GM18873 (cell line): ENCODE measurements around the gene UNC13D.
"Not testable (repeated sequence)": the region's sequence is repeated elsewhere in the genome, so short reads cannot be mapped to it uniquely, and the experiment has no call there.

ENCODE experiments used
- ATAC-seq: cut with Tn5 transposase; IDR thresholded peaks from one replicate; pipeline ENCODE4 v1.9.1; 2021; ENCODE audit warnings: mild to moderate bottlenecking, moderate library complexity, moderate number of reproducible peaks; ENCODE audit not compliant: unreplicated experiment, low FRiP score

Gene UNC13D

GRCh38 chr17:75822800-75823166, 21.4 kb downstream of the UNC13D start:
- no peak for ATAC-seq

- no peak for ATAC-seq
Observed at GRCh38 chr17:75822119-75822799, 21.9 kb downstream of the UNC13D start.

GRCh38 chr17:75821552-75821951, 22.7 kb downstream of the UNC13D start:
- no peak for ATAC-seq

GRCh38 chr17:75820094-75821080, 23.8 kb downstream of the UNC13D start:
- ATAC-seq = no peak

GRCh38 chr17:75819678-75820077, 24.5 kb downstream of the UNC13D start:
- ATAC-seq = no peak

- ATAC-seq = no peak
Observed at GRCh38 chr17:75819116-75819515, 25.1 kb downstream of the UNC13D start.

GRCh38 chr17:75818326-75818885, 25.8 kb downstream of the UNC13D start:
- no peak for ATAC-seq

GRCh38 chr17:75817571-75817970, 26.6 kb downstream of the UNC13D start:
- no peak for ATAC-seq

GRCh38 chr17:75816693-75817092, 27.5 kb downstream of the UNC13D start:
- no peak for ATAC-seq

- no peak for ATAC-seq
Observed at GRCh38 chr17:75815399-75815798, 28.8 kb downstream of the UNC13D start.

GRCh38 chr17:75814900-75815373, 29.3 kb downstream of the UNC13D start:
- no peak for ATAC-seq

- ATAC-seq = no peak
Observed at GRCh38 chr17:75814021-75814395, 30.2 kb downstream of the UNC13D start.

- ATAC-seq = no peak
Observed at GRCh38 chr17:75813081-75814020, 30.9 kb downstream of the UNC13D start.

GRCh38 chr17:75812096-75813013, 31.8 kb downstream of the UNC13D start:
- no peak for ATAC-seq

- no peak for ATAC-seq
Observed at GRCh38 chr17:75811174-75811573, 33.0 kb downstream of the UNC13D start.

- not testable (repeated sequence) for ATAC-seq
Observed at GRCh38 chr17:75810756-75811155, 33.4 kb downstream of the UNC13D start.

GRCh38 chr17:75810216-75810615, 34.0 kb downstream of the UNC13D start:
- no peak for ATAC-seq

GRCh38 chr17:75809631-75810111, 34.5 kb downstream of the UNC13D start:
- ATAC-seq = no peak
